Left lung (tissue), 10 donors: Measurements from ENCODE around the gene JCHAIN. TPM values are rescaled to one million over a fixed set of nuclear protein-coding genes. Genes with fewer than 3 reads are reported as not detected.

ENCODE experiments used
- ATAC-seq: fragments of 200-7000 bp; cut with Tn5 transposase; one replicate; pipeline ENCODE4 v1.9.1; 2020; ENCODE audit warnings: moderate library complexity
- DNase-seq, 4 donors: peaks; one replicate each; pipeline ENCODE4 v3.0.0-alpha.2; 2013 to 2020
- H3K27ac ChIP-seq, 2 donors: fragments of 200-600 bp; sonication (generic) in 1 of 2; one replicate each; pipeline versions ENCODE4 v1.5.0 to v1.8.0; 2020 to 2021
- H3K27me3 ChIP-seq, 2 donors: fragments of 200-600 bp; sonication (generic) in 1 of 2; one replicate each; pipeline versions ENCODE4 v1.5.0 to v1.8.0; 2020 to 2021
- H3K36me3 ChIP-seq, 2 donors: fragments of 200-600 bp; sonication (generic) in 1 of 2; one replicate each; pipeline versions ENCODE4 v1.5.0 to v1.8.0; 2020 to 2021
- H3K4me1 ChIP-seq, 2 donors: fragments of 200-600 bp; one replicate each; pipeline ENCODE4 v1.8.0; 2021
- H3K4me3 ChIP-seq, 2 donors: fragments of 200-600 bp; sonication (generic) in 1 of 2; one replicate each; pipeline versions ENCODE4 v1.5.0 to v1.8.0; 2020 to 2021; ENCODE audit warnings: mild to moderate bottlenecking in 1 of 2
- H3K9me3 ChIP-seq, 2 donors: fragments of 200-600 bp; sonication (generic) in 1 of 2; one replicate each; pipeline versions ENCODE4 v1.5.0 to v1.8.0; 2020 to 2021
- CTCF ChIP-seq, 2 donors: fragments of 200-600 bp; sonication (generic) in 1 of 2; IDR thresholded peaks; one replicate each; pipeline versions ENCODE4 v1.5.0 to v1.8.0; 2021; ENCODE audit warnings: antibody characterized with exemption in 2 of 2
- intact Hi-C, 2 donors: fragments of 100-400 bp; cut with DNase I; formaldehyde crosslinking; loops; one replicate each; pipeline versions ENCODE4 v1.11.2 to v1.14.2; 2022
- polyA plus RNA-seq, 6 donors: library from polyadenylated mRNA; unstranded; fragments of 120-200 nt; gene quantifications; one replicate each; pipeline ENCODE4 v1.2.1, GENCODE V29; 2013; ENCODE audit not compliant: insufficient read length in 6 of 6
- total RNA-seq, 2 donors: library from RNA; stranded (reverse); fragmentation: NEBNext Ultra II Directional; extraction: Animal tissue kit (Norgen Biotek cat#: 25700); gene quantifications; one replicate each; pipeline ENCODE4 v1.2.1, GENCODE V29; 2021
- donor health status: DM: no; HTN: yes; CAD: no.
- donor health status: DM: no; HTN: no; CAD: no.

Gene JCHAIN
- total and polyA plus RNA-seq, 8 donors = 1.5 to 184 (median 2.4) TPM

- no peaks in the 10 kb centered on the region for H3K27me3 ChIP-seq
- no peak for TF ChIP-seq CTCF (IDR thresholded peaks at IDR 0.05)
- H3K4me3 ChIP-seq = no peak overlapping the region
- no peaks in the 10 kb centered on the region for H3K4me1 ChIP-seq
- intact Hi-C loops = no loop called here
- ATAC-seq = no peak
- no peak overlapping the region for H3K27ac ChIP-seq
- no peak for DNase-seq
- no peaks in the 10 kb centered on the region for H3K9me3 ChIP-seq
- H3K36me3 ChIP-seq = no peaks in the 10 kb centered on the region
These were observed 26.1 kb downstream of the JCHAIN start for GRCh38 chr4:70640192-70640591.

DNA sequence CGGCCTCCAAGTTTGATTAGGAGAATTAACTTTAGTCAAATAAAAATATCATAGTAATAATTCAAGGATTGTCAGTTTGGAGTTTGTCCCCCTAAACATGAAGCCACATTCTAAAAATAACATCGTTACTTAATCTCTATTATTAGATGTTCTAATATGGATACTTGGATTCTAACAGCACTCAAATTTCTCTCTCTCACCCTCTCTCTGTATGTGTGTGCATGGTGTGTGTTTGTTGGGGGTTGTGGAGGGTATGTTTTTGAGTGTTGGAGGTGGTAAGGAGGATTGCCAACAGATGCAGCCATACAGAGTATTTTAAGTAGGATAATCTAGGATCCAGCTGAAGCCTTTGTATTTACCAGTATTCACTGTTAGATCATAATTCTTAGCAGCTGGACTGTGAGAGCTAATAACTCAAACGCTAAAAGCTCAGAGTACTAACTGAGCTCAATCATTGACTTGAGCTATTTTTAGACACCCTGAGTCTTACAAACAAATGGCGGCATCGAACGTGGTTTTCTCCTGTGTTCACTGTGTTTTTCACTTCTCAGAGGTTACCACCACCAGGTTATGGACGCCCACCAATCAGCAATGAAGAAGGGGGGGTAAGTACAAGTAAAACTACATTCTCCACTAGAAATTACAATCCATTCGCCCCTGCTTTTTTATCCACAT is 28.9 kb downstream of the JCHAIN start:
- TF ChIP-seq CTCF (IDR thresholded peaks at IDR 0.05) = no peak
- intact Hi-C loops = no loop called here
- no peaks in the 10 kb centered on the region for H3K27me3 ChIP-seq
- H3K4me1 ChIP-seq = no peaks in the 10 kb centered on the region
- ATAC-seq (peak; percentile 79), DNase-seq (peak in 1 of 4 donors; percentile 18)
- H3K4me3 ChIP-seq = no peak overlapping the region
- no peak overlapping the region for H3K27ac ChIP-seq
- H3K9me3 ChIP-seq = no peaks in the 10 kb centered on the region
- H3K36me3 ChIP-seq = no peaks in the 10 kb centered on the region

GRCh38 chr4:70634482-70634881 is 31.8 kb downstream of the JCHAIN start:
- ATAC-seq (peak; percentile 40), DNase-seq (no peak)
- Histone ChIP-seq H3K4me1 (no peaks in the 10 kb centered on the region), H3K9me3 (no peaks in the 10 kb centered on the region), H3K4me3 (no peak overlapping the region), H3K27me3 (no peaks in the 10 kb centered on the region), H3K36me3 (no peaks in the 10 kb centered on the region), H3K27ac (no peak overlapping the region)
- TF ChIP-seq CTCF (IDR thresholded peaks at IDR 0.05) = no peak
- intact Hi-C loops = no loop called here

- H3K27ac ChIP-seq = no peak overlapping the region
- ATAC-seq (no peak), DNase-seq (no peak)
- no peak overlapping the region for H3K4me3 ChIP-seq
- intact Hi-C loops = no loop called here
- H3K9me3 ChIP-seq = no peaks in the 10 kb centered on the region
- H3K27me3 ChIP-seq = no peaks in the 10 kb centered on the region
- H3K4me1 ChIP-seq = no peaks in the 10 kb centered on the region
- TF ChIP-seq CTCF (IDR thresholded peaks at IDR 0.05) = no peak
- no peaks in the 10 kb centered on the region for H3K36me3 ChIP-seq
These were observed 34.3 kb downstream of the JCHAIN start for GRCh38 chr4:70632028-70632427.

- H3K4me1 ChIP-seq = no peaks in the 10 kb centered on the region
- ATAC-seq = no peak
- DNase-seq = no peak
- H3K27ac ChIP-seq = no peak overlapping the region
- H3K9me3 ChIP-seq = no peaks in the 10 kb centered on the region
- TF ChIP-seq CTCF (IDR thresholded peaks at IDR 0.05) = no peak
- intact Hi-C loops = no loop called here
- no peaks in the 10 kb centered on the region for H3K27me3 ChIP-seq
- no peak overlapping the region for H3K4me3 ChIP-seq
- no peaks in the 10 kb centered on the region for H3K36me3 ChIP-seq
These were observed 36.1 kb downstream of the JCHAIN start for GRCh38 chr4:70630162-70630561.
